HL-60 (cell line): ENCODE data around the gene CRABP2.

Experiments used
- DNase-seq, 2 experiments: peaks; one replicate each; pipeline ENCODE4 v3.0.0-alpha.2; 2010 to 2020; ENCODE audit warnings: low read depth in 1 of 2, low spot score in 1 of 2
- H3K27ac ChIP-seq: fragments of 250-450 bp; sonication (Bioruptor Pico); replicated peaks from 2 replicates; pipeline ENCODE4 v1.5.1; 2020; ENCODE audit warnings: mild to moderate bottlenecking, moderate library complexity
- H3K27me3 ChIP-seq: fragments of 250-450 bp; sonication (Bioruptor Pico); 2 replicates; pipeline ENCODE4 v1.5.1; 2021; ENCODE audit warnings: mild to moderate bottlenecking, moderate library complexity; ENCODE audit not compliant: insufficient read depth, poor library complexity, severe bottlenecking
- H3K4me3 ChIP-seq: replicated peaks from 2 replicates; pipeline ENCODE4 v1.5.1; 2011; ENCODE audit warnings: mild to moderate bottlenecking, control low read depth, low read length; ENCODE audit not compliant: insufficient read depth
- CTCF ChIP-seq: IDR thresholded peaks from one replicate; pipeline ENCODE4 v1.5.1; 2011; ENCODE audit warnings: low read length, control low read depth, inconsistent platforms; ENCODE audit not compliant: insufficient read depth
- GABPA ChIP-seq: IDR thresholded peaks from 2 replicates; pipeline ENCODE4 v1.6.1; 2012; ENCODE audit warnings: low read depth
- POLR2AphosphoS5 ChIP-seq: IDR thresholded peaks from 2 replicates; pipeline ENCODE4 v1.6.1; 2012; ENCODE audit warnings: low read depth
- REST ChIP-seq: IDR thresholded peaks from 2 replicates; pipeline ENCODE4 v1.6.1; 2012; ENCODE audit warnings: low read depth; ENCODE audit not compliant: insufficient replicate concordance
- SPI1 ChIP-seq: IDR thresholded peaks from 2 replicates; pipeline ENCODE4 v1.6.1; 2012; ENCODE audit warnings: low read depth, mild to moderate bottlenecking, borderline replicate concordance

The CRABP2 gene

DNA sequence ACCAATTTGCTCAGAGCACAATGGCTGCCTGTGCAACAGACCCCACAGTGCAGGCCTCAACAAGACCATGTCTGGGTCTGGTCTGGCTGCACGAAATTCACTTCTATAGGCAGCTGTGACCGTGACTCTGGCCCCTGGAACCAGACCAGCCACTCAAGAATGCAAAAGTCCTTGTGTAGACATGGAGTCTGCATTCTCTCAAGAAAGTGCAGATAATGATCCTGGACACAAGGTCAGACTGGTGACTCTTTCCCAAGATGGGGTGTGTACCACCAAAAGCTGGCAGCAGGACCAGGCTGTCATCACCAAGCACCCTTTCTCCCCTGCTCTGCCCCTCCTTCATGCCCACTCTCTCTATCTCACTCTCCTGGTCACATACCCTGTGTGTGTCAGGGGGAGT lies 15.7 kb upstream of the CRABP2 start:
- DNase-seq: no peak
- TF ChIP-seq POLR2AphosphoS5: no peak
- no peak for TF ChIP-seq SPI1
- no peak for TF ChIP-seq CTCF
- TF ChIP-seq REST: no peak
- no peak for TF ChIP-seq GABPA
- no peaks in the 10 kb centered on the region for H3K27me3 ChIP-seq
- H3K4me3 ChIP-seq: no peak overlapping the region
- no peak overlapping the region for H3K27ac ChIP-seq

- no peak for DNase-seq
- no peak for TF ChIP-seq POLR2AphosphoS5
- no peak for TF ChIP-seq REST
- TF ChIP-seq CTCF: no peak
- TF ChIP-seq SPI1: no peak
- no peak for TF ChIP-seq GABPA
Observed at GRCh38 chr1:156717351-156717750, 12.0 kb upstream of the CRABP2 start.

DNA sequence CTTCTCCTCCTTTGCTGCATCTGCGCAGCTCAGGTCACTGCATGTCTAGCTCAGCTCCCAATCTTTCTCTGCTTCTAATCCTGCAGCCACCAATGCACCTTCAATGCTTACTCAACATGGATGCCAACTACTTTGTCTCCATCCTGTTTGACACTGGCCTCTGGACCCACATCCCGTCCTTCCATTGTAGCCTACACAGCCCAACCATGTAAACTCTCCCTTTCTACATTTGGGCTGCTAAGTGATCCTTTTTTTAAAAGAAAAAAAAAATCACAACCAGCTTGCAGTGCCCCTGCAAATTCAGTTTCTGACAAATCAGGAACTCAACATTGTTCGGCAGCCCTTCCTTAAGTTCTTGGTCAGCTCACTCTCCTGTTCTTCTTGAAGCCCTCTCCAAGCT lies 9.4 kb upstream of the CRABP2 start:
- no peak for TF ChIP-seq POLR2AphosphoS5
- no peak for TF ChIP-seq CTCF
- no peak for TF ChIP-seq GABPA
- no peak for TF ChIP-seq SPI1
- no peak for TF ChIP-seq REST
- no peak for DNase-seq
- H3K27ac ChIP-seq: no peak overlapping the region
- no peaks in the 10 kb centered on the region for H3K27me3 ChIP-seq
- no peak overlapping the region for H3K4me3 ChIP-seq

More at GRCh38 chr1:156717351-156717750, 12.0 kb upstream of the CRABP2 start:
- Histone ChIP-seq H3K27me3 (no peaks in the 10 kb centered on the region), H3K27ac (no peak overlapping the region), H3K4me3 (no peak overlapping the region)
